Panc1 (cell line): Measurements from ENCODE around the gene PET100. TPM values are rescaled to one million over a fixed set of nuclear protein-coding genes. Genes with fewer than 3 reads are reported as not detected.

Experiments used
- ATAC-seq: fragments of 200-7000 bp; cut with Tn5 transposase; 2 replicates; pipeline ENCODE4 v1.9.1; 2020; ENCODE audit warnings: mild to moderate bottlenecking, moderate library complexity
- BruUV-seq: library from RNA; stranded (reverse); fragments of 400-500 nt; replicated peaks from 2 replicates; lab custom pipeline; 2021; lab: Mats Ljungman, UMichigan
- CTCF ChIA-PET: fragments of 300-600 bp; sonication (Branson Sonifier 250); formaldehyde crosslinking; loops from one replicate; lab custom pipeline; 2022; ENCODE audit warnings: antibody characterized with exemption; lab: Charles Lee
- POLR2A ChIA-PET: fragments of 300-600 bp; sonication (Branson Sonifier 250); formaldehyde crosslinking; loops from one replicate; lab custom pipeline; 2022; ENCODE audit warnings: antibody characterized with exemption; lab: Charles Lee
- DNase-seq: peaks from one replicate; pipeline ENCODE4 v3.0.0-alpha.2; 2010; ENCODE audit warnings: low read depth, low spot score
- H3K27ac ChIP-seq: 2 replicates; pipeline ENCODE4 v1.5.1; 2011; ENCODE audit warnings: mild to moderate bottlenecking, low read length, inconsistent platforms
- H3K27me3 ChIP-seq: fragments of 200-500 bp; sonication (Bioruptor generic); 2 replicates; pipeline ENCODE4 v1.6.0; 2014; ENCODE audit warnings: low read length, inconsistent platforms; ENCODE audit not compliant: control insufficient read depth, insufficient read depth
- H3K36me3 ChIP-seq: fragments of 200-500 bp; sonication (Bioruptor generic); 2 replicates; pipeline ENCODE4 v1.5.1; 2014; ENCODE audit warnings: inconsistent platforms, mild to moderate bottlenecking, low read length, moderate library complexity; ENCODE audit not compliant: control insufficient read depth, insufficient read depth
- H3K4me1 ChIP-seq: 2 replicates; pipeline ENCODE4 v1.5.1; 2011; ENCODE audit warnings: inconsistent platforms, mild to moderate bottlenecking, low read length, moderate library complexity; ENCODE audit not compliant: control insufficient read depth, insufficient read depth
- H3K4me3 ChIP-seq, 2 experiments: 2 replicates each; pipeline ENCODE4 v1.5.1; 2011 to 2012; ENCODE audit warnings: low read depth in 2 of 2, low read length in 2 of 2, mild to moderate bottlenecking in 2 of 2, inconsistent platforms in 1 of 2, moderate library complexity in 1 of 2
- H3K9me3 ChIP-seq: fragments of 200-500 bp; sonication (Bioruptor generic); 2 replicates; pipeline ENCODE4 v1.5.1; 2014; ENCODE audit warnings: low read depth, mild to moderate bottlenecking, inconsistent platforms, low read length, moderate library complexity; ENCODE audit not compliant: control insufficient read depth, insufficient read depth
- CTCF ChIP-seq: fragments of 450-650 bp; IDR thresholded peaks from 2 replicates; pipeline ENCODE4 v1.5.1; 2017; ENCODE audit warnings: mild to moderate bottlenecking
- POLR2AphosphoS5 ChIP-seq: IDR thresholded peaks from 2 replicates; pipeline ENCODE4 v1.6.1; 2012; ENCODE audit warnings: mild to moderate bottlenecking, low read depth, low read length, moderate library complexity
- SIN3A ChIP-seq: IDR thresholded peaks from 2 replicates; pipeline ENCODE4 v1.6.1; 2012; ENCODE audit warnings: low read depth, mild to moderate bottlenecking, low read length, moderate library complexity, borderline replicate concordance; ENCODE audit not compliant: insufficient read depth
- TCF7L2 ChIP-seq: IDR thresholded peaks from 2 replicates; pipeline ENCODE4 v1.6.1; 2011; ENCODE audit warnings: mild to moderate bottlenecking, low read depth, low read length, inconsistent platforms
- in situ Hi-C: cut with HindIII; loops from 2 replicates; pipeline ENCODE4 v1.10.0; 2016; ENCODE audit warnings: low sequenced_read_pairs, low pct_unique_long_range_greater_than_20kb
- intact Hi-C: fragments of 100-400 bp; cut with micrococcal nuclease; formaldehyde crosslinking; loops from one replicate; pipeline ENCODE4 v1.10.0; 2022; ENCODE audit not compliant: unreplicated experiment
- microRNA-seq: library from miRNA; unstranded; fragments of <30 nt; microRNA quantifications from one replicate; pipeline ENCODE4 v1.1.0, GENCODE V29; 2020; ENCODE audit not compliant: unreplicated experiment
- total RNA-seq: library from RNA; stranded (reverse); gene quantifications from one replicate; pipeline ENCODE4 v1.2.1, GENCODE V29; 2021; ENCODE audit not compliant: unreplicated experiment
- TF ChIP-seq, protein P1 (sequence below), 2 experiments: IDR thresholded peaks; 2 replicates each; pipeline ENCODE4 v1.6.1; 2011 to 2012; ENCODE audit warnings: low read depth in 2 of 2, control low read depth in 1 of 2, low read length in 1 of 2, mild to moderate bottlenecking in 1 of 2, moderate library complexity in 1 of 2; ENCODE audit not compliant: insufficient read depth in 1 of 2

Gene PET100
- total RNA-seq, 1 experiment from 2014 or later = 109 TPM

DNA sequence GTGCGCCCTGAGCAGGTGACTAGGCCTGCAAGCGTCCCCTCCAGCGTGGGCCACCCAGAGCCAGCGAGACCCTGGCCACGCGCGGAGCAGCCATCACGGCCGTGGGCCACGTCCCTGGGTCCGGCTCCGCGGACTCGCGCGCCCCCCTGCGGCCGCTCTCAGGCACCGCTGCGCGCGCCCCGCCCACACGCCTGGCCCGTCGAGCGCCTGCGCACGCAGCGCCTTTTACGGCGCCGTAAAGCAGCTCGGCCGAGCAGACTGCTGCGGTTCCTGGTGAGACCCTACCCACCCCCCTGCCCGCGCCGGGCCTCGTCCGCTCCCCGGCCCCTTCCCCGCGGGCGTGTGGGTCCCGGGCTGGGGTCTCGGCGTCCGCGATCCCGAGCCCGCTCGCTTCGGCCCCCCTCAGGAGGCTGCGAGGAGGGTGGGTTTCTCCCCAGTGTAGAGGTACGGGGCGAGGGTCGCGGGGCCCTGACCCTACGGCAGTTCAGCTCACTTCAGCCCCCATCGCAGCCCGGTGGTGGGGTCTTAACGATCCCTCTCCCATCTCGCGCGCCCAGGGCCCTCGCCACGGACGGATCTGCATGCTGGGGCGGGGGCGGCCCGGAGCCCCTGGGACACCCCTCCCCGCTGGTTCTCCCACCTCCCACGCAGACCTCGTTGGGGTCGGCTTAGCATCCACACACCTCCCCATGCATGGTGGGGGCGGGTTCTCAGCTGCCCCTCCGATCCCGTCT lies 51.2 kb downstream of the PET100 start, which contains the start of gene TRAPPC5:
Gene TRAPPC5, plus strand, starts transcription at position 228 of the 734 bp plus-strand sequence. CDS start 1,421 bp downstream, outside the sequence.
- Histone ChIP-seq H3K4me1 (no peaks in the 10 kb centered on the region; the same call in 1 of the 2 replicates), H3K4me3 (peak within 1 kb of the TSS; percentile 67 to 85), H3K27me3 (no peaks in the 10 kb centered on the region), H3K27ac (peak within 1 kb of the TSS; percentile 69), H3K9me3 (no peaks in the 10 kb centered on the region), H3K36me3 (no peaks in the 10 kb centered on the region; the same call in 1 of the 2 replicates)
- TF ChIP-seq TCF7L2 (0 out of 2 replicates have a peak, but pooled peaks have one; percentile 3), CTCF (peak; percentile 97), SIN3A (peak; percentile 66; the same call in 1 of the 2 replicates), POLR2AphosphoS5 (no peak)
- TF ChIP-seq, protein P1, sequence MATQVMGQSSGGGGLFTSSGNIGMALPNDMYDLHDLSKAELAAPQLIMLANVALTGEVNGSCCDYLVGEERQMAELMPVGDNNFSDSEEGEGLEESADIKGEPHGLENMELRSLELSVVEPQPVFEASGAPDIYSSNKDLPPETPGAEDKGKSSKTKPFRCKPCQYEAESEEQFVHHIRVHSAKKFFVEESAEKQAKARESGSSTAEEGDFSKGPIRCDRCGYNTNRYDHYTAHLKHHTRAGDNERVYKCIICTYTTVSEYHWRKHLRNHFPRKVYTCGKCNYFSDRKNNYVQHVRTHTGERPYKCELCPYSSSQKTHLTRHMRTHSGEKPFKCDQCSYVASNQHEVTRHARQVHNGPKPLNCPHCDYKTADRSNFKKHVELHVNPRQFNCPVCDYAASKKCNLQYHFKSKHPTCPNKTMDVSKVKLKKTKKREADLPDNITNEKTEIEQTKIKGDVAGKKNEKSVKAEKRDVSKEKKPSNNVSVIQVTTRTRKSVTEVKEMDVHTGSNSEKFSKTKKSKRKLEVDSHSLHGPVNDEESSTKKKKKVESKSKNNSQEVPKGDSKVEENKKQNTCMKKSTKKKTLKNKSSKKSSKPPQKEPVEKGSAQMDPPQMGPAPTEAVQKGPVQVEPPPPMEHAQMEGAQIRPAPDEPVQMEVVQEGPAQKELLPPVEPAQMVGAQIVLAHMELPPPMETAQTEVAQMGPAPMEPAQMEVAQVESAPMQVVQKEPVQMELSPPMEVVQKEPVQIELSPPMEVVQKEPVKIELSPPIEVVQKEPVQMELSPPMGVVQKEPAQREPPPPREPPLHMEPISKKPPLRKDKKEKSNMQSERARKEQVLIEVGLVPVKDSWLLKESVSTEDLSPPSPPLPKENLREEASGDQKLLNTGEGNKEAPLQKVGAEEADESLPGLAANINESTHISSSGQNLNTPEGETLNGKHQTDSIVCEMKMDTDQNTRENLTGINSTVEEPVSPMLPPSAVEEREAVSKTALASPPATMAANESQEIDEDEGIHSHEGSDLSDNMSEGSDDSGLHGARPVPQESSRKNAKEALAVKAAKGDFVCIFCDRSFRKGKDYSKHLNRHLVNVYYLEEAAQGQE (IDR thresholded peaks at IDR 0.05; ENCODE audit: insufficient read depth in 1 of 2, low read depth in 2 of 2, low read length in 1 of 2) = peak in 1 of 2 experiments; percentile 45; a peak in 1 of 4 replicates
- ATAC-seq = peak; percentile 85
- CTCF ChIA-PET = interaction anchor here (0.6 to 0.9 kb wide), 6 partner anchors 12 to 208 kb away, joined by 3 to 12 read pairs (median 4); partner anchors contain the start of gene RETN
- BruUV-seq = no TSS peak
- in situ Hi-C loops = no loop called here
- intact Hi-C loops = loop anchor here (5.0 kb wide), 1 partner anchor 113 kb away; no protein-coding TSS in a partner anchor
- DNase-seq = no peak
- POLR2A ChIA-PET = no interaction called here

Small RNA genes lying within 50 kb of the gene (microRNA-seq; reads per million reads assigned to microRNA genes)
- gene MIR6792 = not detected

Other genes with a start within 250 kb of the PET100 start
- 2.9 TPM for gene PEX11G, start 140.8 kb upstream of the PET100 start, total RNA-seq
- 30.2 TPM for gene ZNF358, start 113.7 kb upstream of the PET100 start, total RNA-seq
- gene MCOLN1, start 107.2 kb upstream of the PET100 start, total RNA-seq = 28.0 TPM
- 176 TPM for gene PNPLA6, start 94.1 kb upstream of the PET100 start, total RNA-seq
- gene CAMSAP3, start 33.9 kb upstream of the PET100 start, total RNA-seq = 1.7 TPM
- gene XAB2, start 248 bp upstream of the PET100 start, total RNA-seq = 36.9 TPM
- not detected for gene PCP2, start 3.9 kb downstream of the PET100 start, total RNA-seq
- 102 TPM for gene STXBP2, start 7.3 kb downstream of the PET100 start, total RNA-seq
- not detected for gene RETN, start 39.3 kb downstream of the PET100 start, total RNA-seq
- gene MCEMP1, start 47.3 kb downstream of the PET100 start, total RNA-seq = not detected
- gene TRAPPC5, start 51.0 kb downstream of the PET100 start, total RNA-seq = 101 TPM
- gene FCER2, start 72.3 kb downstream of the PET100 start, total RNA-seq = 0.15 TPM
- gene CLEC4G, start 102.3 kb downstream of the PET100 start, total RNA-seq = not detected
- not detected for gene CD209, start 117.7 kb downstream of the PET100 start, total RNA-seq
- not detected for gene CLEC4M, start 133.4 kb downstream of the PET100 start, total RNA-seq
- 6.4 TPM for gene EVI5L, start 200.4 kb downstream of the PET100 start, total RNA-seq
- gene PRR36, start 244.6 kb downstream of the PET100 start, total RNA-seq = 3.7 TPM